NCI-H526 treated with DMSO at 0.1 percent for 48 hours (cell line): Measurements from ENCODE around the gene GREM2.

Experiments
- DNase-seq: peaks from one replicate; lab custom pipeline; 2025; lab: John Stamatoyannopoulos, UW

Gene GREM2

GRCh38 chr1:240445369-240445768 is 166.6 kb downstream of the GREM2 start:
- no peak for DNase-seq

DNA sequence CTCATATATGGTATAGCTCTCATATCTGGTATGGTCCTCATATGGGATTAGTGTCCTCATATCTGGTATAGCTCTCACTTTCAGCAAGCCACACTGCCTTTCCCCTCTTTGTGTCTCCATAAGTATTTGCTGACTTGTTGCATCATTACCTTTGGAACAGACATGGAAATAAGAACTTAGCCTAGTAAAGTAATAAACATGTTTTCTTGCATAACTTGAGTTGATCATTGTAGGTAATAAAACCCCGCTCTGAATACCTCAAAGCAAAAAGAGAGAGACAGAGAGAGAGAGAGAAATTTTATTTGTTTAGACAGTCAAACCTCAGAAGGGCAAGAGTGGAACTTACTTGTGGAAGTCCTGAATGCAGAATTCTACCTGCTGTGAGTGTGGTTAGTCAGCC is 170.3 kb downstream of the GREM2 start:
- DNase-seq = no peak
